Common myeloid progenitor, CD34-positive (primary cell): Measurements from ENCODE around the gene CIDEB.

Source experiments
- CTCF ChIA-PET: fragments of 350-600 bp; sonication (Branson Sonifier 250); formaldehyde crosslinking; loops from one replicate; lab custom pipeline; 2021; ENCODE audit warnings: antibody characterized with exemption; lab: Charles Lee
- POLR2A ChIA-PET: fragments of 350-600 bp; sonication (Branson Sonifier 250); formaldehyde crosslinking; loops from one replicate; lab custom pipeline; 2021; ENCODE audit warnings: antibody characterized with exemption; lab: Charles Lee
- DNase-seq, 3 donors: peaks; one replicate each; pipeline versions ENCODE4 v3.0.0 to v3.0.0-alpha.2; 2013
- H3K27ac ChIP-seq, 2 experiments: 1 replicate in 1 of 2; 2 replicates in 1 of 2; pipeline ENCODE4 v1.7.0; 2013; ENCODE audit warnings: inconsistent platforms in 2 of 2, low read length in 2 of 2, mild to moderate bottlenecking in 2 of 2, low read depth in 1 of 2, moderate library complexity in 1 of 2; ENCODE audit not compliant: severe bottlenecking in 2 of 2, insufficient read depth in 1 of 2, poor library complexity in 1 of 2
- H3K27me3 ChIP-seq, 5 experiments: replicated peaks in 2 of 5; 1 replicate in 3 of 5; 2 replicates in 2 of 5; pipeline versions ENCODE4 v1.6.1 to v1.7.0; 2013; ENCODE audit warnings: low read length in 4 of 5, mild to moderate bottlenecking in 2 of 5, moderate library complexity in 2 of 5, inconsistent platforms in 1 of 5; ENCODE audit not compliant: insufficient read depth in 5 of 5, control insufficient read depth in 4 of 5
- H3K36me3 ChIP-seq, 4 experiments: 1 replicate in 2 of 4; 2 replicates in 2 of 4; pipeline versions ENCODE4 v1.6.1 to v1.7.0; 2013; ENCODE audit warnings: low read length in 3 of 4, control low read depth in 1 of 4, mild to moderate bottlenecking in 1 of 4; ENCODE audit not compliant: control insufficient read depth in 4 of 4, insufficient read depth in 4 of 4
- H3K4me1 ChIP-seq, 4 experiments: 1 replicate in 3 of 4; 2 replicates in 1 of 4; pipeline versions ENCODE4 v1.6.1 to v1.7.1; 2013; ENCODE audit warnings: low read length in 3 of 4, mild to moderate bottlenecking in 3 of 4, control low read depth in 1 of 4, inconsistent platforms in 1 of 4, moderate library complexity in 1 of 4; ENCODE audit not compliant: control insufficient read depth in 4 of 4, insufficient read depth in 4 of 4; ENCODE audit errors: control extremely low read depth in 1 of 4
- H3K4me3 ChIP-seq, 7 experiments: 1 replicate in 4 of 7; 2 replicates in 3 of 7; pipeline versions ENCODE4 v1.5.1 to v1.7.0; 2013; ENCODE audit warnings: mild to moderate bottlenecking in 7 of 7, low read length in 6 of 7, moderate library complexity in 6 of 7, inconsistent platforms in 2 of 7, low read depth in 2 of 7, control low read depth in 1 of 7; ENCODE audit not compliant: insufficient read depth in 4 of 7, control insufficient read depth in 1 of 7; ENCODE audit errors: extremely low read depth in 1 of 7
- H3K9me3 ChIP-seq, 5 experiments: 1 replicate in 4 of 5; 2 replicates in 1 of 5; pipeline versions ENCODE4 v1.6.1 to v1.7.1; 2013; ENCODE audit warnings: low read length in 4 of 5, mild to moderate bottlenecking in 2 of 5, inconsistent platforms in 1 of 5, low read depth in 1 of 5, moderate library complexity in 1 of 5; ENCODE audit not compliant: control insufficient read depth in 4 of 5, insufficient read depth in 2 of 5; ENCODE audit errors: control extremely low read depth in 1 of 5
- WGBS: methylation state at CpG from one replicate; pipeline ENCODE4 v1.1.5; 2013; ENCODE audit not compliant: insufficient coverage; 5-methylcytosine and 5-hydroxymethylcytosine counted together

CIDEB gene

GRCh38 chr14:24339284-24340151 is 31.7 kb upstream of the CIDEB start, which contains the start of gene RIPK3:
RIPK3 (minus strand) TSS chr14:24339991; CDS start chr14:24339826, 165 bp downstream.
- H3K27me3 ChIP-seq: peaks cover 0 to 10% (median 2%) of the 10 kb centered on the region in 5 experiments
- peak in 2 of 3 donors; percentile 62 to 74 for DNase-seq
- peaks cover 0 to 18% (median 9%) of the 10 kb centered on the region in 4 experiments for H3K36me3 ChIP-seq
- H3K9me3 ChIP-seq: no peaks in the 10 kb centered on the region
- POLR2A ChIA-PET: interaction anchor here (0.6 to 1.4 kb wide), 2 partner anchors 8 to 88 kb away, joined by 3 to 4 read pairs; no protein-coding TSS in a partner anchor
- CTCF ChIA-PET: interaction anchor here (0.7 to 21.7 kb wide), 19 partner anchors 7 to 93 kb away, joined by 3 to 488 read pairs (median 4); partner anchors contain the start of genes CBLN3, KHNYN and SDR39U1
- H3K4me3 ChIP-seq: peak within 1 kb of the TSS; percentile 43 to 91 (median 75)
- peaks cover 7 to 40% (median 38%) of the 10 kb centered on the region in 4 experiments for H3K4me1 ChIP-seq
- peak within 1 kb of the TSS in 1 of 2 experiments; percentile 53 for H3K27ac ChIP-seq
- 5% methylated on average over 29 of the region's 51 CpGs for WGBS

- H3K36me3 ChIP-seq: peaks cover 0 to 18% (median 9%) of the 10 kb centered on the region in 4 experiments
- 86% methylated on average over 14 of the region's 14 CpGs for WGBS
- peaks cover 0 to 17% (median 5%) of the 10 kb centered on the region in 5 experiments for H3K27me3 ChIP-seq
- ChIA-PET CTCF (interaction anchor here (0.8 to 21.7 kb wide), 13 partner anchors 8 to 94 kb away, joined by 3 to 488 read pairs (median 4); partner anchors contain the start of genes CBLN3, KHNYN and SDR39U1), POLR2A (no interaction called here)
- no peak overlapping the region for H3K27ac ChIP-seq
- peaks cover 10 to 47% (median 43%) of the 10 kb centered on the region in 4 experiments for H3K4me1 ChIP-seq
- peak overlapping the region; percentile 43 to 91 (median 75) for H3K4me3 ChIP-seq
- DNase-seq: no peak
- no peaks in the 10 kb centered on the region for H3K9me3 ChIP-seq
Measured at GRCh38 chr14:24338843-24339242, 31.1 kb upstream of the CIDEB start.

GRCh38 chr14:24337824-24338175 is 30.0 kb upstream of the CIDEB start:
- 100% methylated on average over 4 of the region's 8 CpGs for WGBS
- H3K4me3 ChIP-seq: no peak overlapping the region
- no peak overlapping the region for H3K27ac ChIP-seq
- ChIA-PET POLR2A (no interaction called here), CTCF (interaction anchor here (0.8 to 21.7 kb wide), 9 partner anchors 9 to 95 kb away, joined by 3 to 488 read pairs (median 19); partner anchors contain the start of genes CBLN3, CIDEB, DHRS1 and KHNYN)
- no peak for DNase-seq
- H3K36me3 ChIP-seq: peaks cover 0 to 18% (median 9%) of the 10 kb centered on the region in 4 experiments
- peaks cover 10 to 57% (median 53%) of the 10 kb centered on the region in 4 experiments for H3K4me1 ChIP-seq
- H3K9me3 ChIP-seq: no peaks in the 10 kb centered on the region
- H3K27me3 ChIP-seq: peaks cover 0 to 27% (median 9%) of the 10 kb centered on the region in 5 experiments

- no peak for DNase-seq
- H3K9me3 ChIP-seq: no peaks in the 10 kb centered on the region
- ChIA-PET CTCF (interaction anchor here (0.8 to 21.7 kb wide), 10 partner anchors 10 to 95 kb away, joined by 3 to 488 read pairs (median 23); partner anchors contain the start of genes CBLN3, CIDEB, DHRS1 and KHNYN), POLR2A (interaction anchor here (1.8 kb wide), 1 partner anchor 94 kb away, joined by 5 read pairs; no protein-coding TSS in a partner anchor)
- H3K4me3 ChIP-seq: no peak overlapping the region
- no peak overlapping the region for H3K27ac ChIP-seq
- WGBS: 100% methylated on average over 6 of the region's 7 CpGs
- H3K27me3 ChIP-seq: peaks cover 0 to 32% (median 9%) of the 10 kb centered on the region in 5 experiments
- H3K36me3 ChIP-seq: peaks cover 0 to 18% (median 9%) of the 10 kb centered on the region in 4 experiments
- H3K4me1 ChIP-seq: peaks cover 10 to 62% (median 58%) of the 10 kb centered on the region in 4 experiments
Measured at GRCh38 chr14:24337144-24337823, 29.5 kb upstream of the CIDEB start.

- peaks cover 0 to 34% (median 9%) of the 10 kb centered on the region in 5 experiments for H3K27me3 ChIP-seq
- WGBS: 24% methylated on average over 5 of the region's 12 CpGs
- H3K4me1 ChIP-seq: peaks cover 15 to 71% (median 67%) of the 10 kb centered on the region in 4 experiments
- CTCF ChIA-PET: interaction anchor here (0.8 to 21.7 kb wide), 9 partner anchors 11 to 121 kb away, joined by 3 to 488 read pairs (median 19); partner anchors contain the start of genes CBLN3, CIDEB, DHRS1 and KHNYN
- H3K9me3 ChIP-seq: no peaks in the 10 kb centered on the region
- H3K4me3 ChIP-seq: peak overlapping the region in 4 of 7 experiments; percentile 21 to 67 (median 54)
- DNase-seq: peak in 2 of 3 donors; percentile 66 to 75
- peaks cover 0 to 18% (median 9%) of the 10 kb centered on the region in 4 experiments for H3K36me3 ChIP-seq
- POLR2A ChIA-PET: interaction anchor here (0.6 to 1.8 kb wide), 2 partner anchors 75 to 96 kb away, joined by 3 to 5 read pairs; no protein-coding TSS in a partner anchor
- no peak overlapping the region for H3K27ac ChIP-seq
Measured at GRCh38 chr14:24335461-24336171, 27.8 kb upstream of the CIDEB start.
